Fibroblast of skin of left quadriceps (primary cell): ENCODE measurements around the gene AIF1.

Experiments used
- DNase-seq, 2 experiments: peaks; one replicate each; pipeline ENCODE4 v3.0.0-alpha.2; 2013; ENCODE audit warnings: low read depth in 2 of 2

AIF1 gene

GRCh38 chr6:31642798-31643570 lies 27.9 kb downstream of the AIF1 start:
- DNase-seq = no peak

- no peak for DNase-seq
Measured at GRCh38 chr6:31643818-31644454, 28.9 kb downstream of the AIF1 start.

DNA sequence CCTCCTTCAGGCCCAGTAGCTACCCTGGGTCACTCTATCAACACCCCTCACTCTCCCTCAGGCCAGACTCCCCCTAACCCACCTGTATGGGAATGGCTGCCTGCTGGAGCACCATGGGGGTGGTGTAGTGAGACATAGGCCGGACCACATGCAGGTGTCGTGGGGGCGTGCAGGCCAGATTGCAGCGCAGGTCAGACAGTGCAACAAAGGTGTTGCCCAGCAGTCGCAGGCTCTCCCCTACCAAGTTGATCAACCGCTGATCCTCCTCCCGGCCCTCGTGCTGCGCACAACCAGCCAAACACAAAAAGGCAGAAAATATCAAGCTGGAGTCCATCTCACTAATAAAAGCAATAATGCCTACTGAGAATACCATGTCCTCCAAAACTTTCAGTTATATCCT lies 30.3 kb downstream of the AIF1 start:
- DNase-seq = no peak

DNA sequence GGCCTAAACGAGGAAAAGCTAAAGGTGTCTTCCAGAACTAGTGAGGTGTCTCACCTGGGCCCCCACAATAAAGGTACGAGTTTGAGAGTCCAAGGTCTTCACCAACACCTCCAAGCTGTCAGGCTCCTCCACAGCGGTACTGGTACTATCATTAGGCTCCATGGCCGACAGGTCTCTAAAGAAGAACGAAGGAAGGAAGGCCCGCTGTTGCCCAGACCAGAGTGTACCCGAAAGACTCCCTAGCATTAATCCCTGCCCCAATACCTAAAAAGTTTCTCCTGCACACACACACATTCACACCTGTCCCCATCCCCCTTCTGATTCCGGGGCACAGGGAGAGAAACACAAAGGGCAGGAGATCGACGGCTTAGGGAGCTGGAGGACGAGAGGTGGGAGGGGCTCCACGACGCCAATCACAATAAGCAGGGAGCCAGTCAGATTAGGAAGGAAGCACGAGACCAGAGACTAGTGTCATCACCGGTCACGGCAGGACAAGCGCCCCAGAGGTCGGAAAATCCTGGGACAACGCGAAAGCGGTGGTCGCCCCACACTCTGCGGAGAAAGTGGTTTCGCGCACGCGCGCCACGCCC lies 36.7 kb downstream of the AIF1 start:
- DNase-seq = no peak

- DNase-seq = no peak
Measured at GRCh38 chr6:31652925-31653724, 38.1 kb downstream of the AIF1 start.

DNA sequence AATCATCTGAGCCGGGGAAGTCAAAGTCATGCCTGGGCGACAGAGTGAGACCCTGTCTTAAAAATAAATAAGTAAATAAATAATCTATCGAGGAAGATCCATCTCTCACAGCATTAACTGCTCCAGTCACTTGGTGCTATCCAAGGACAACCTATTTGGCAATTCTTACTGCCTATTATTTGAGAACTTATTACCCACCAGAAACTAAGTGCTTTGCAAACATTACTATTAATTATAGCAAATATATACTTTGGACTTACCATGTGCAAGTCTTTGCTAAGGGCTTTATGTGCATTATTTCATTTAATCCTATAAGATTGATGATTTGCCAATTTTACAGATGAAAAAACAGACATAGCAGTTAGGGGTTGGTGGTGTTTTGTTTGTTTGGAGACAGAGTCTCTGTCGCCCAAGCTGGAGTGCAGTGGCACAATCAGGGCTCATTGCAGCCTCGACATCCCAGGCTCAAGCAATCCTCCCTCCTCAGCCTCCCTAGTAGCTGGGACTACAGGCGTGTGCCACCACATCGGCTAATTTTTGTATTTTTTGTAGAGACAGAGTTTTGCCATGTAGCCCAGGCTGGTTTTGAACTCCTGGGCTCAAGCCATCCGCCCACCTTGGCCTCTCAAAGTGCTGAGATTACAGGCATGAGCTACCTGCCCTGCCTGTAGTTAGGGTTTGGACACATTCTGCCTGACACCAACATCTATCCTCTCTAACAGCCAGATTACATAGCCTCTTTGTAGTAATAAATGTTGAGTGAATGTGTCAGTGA lies 39.7 kb downstream of the AIF1 start:
- DNase-seq = no peak

- DNase-seq = no peak
Measured at GRCh38 chr6:31655349-31656237, 40.6 kb downstream of the AIF1 start, which contains the start of gene APOM. TSS of gene APOM (plus strand) at chr6:31655894. CDS start at chr6:31655967, 73 bp downstream.

DNA sequence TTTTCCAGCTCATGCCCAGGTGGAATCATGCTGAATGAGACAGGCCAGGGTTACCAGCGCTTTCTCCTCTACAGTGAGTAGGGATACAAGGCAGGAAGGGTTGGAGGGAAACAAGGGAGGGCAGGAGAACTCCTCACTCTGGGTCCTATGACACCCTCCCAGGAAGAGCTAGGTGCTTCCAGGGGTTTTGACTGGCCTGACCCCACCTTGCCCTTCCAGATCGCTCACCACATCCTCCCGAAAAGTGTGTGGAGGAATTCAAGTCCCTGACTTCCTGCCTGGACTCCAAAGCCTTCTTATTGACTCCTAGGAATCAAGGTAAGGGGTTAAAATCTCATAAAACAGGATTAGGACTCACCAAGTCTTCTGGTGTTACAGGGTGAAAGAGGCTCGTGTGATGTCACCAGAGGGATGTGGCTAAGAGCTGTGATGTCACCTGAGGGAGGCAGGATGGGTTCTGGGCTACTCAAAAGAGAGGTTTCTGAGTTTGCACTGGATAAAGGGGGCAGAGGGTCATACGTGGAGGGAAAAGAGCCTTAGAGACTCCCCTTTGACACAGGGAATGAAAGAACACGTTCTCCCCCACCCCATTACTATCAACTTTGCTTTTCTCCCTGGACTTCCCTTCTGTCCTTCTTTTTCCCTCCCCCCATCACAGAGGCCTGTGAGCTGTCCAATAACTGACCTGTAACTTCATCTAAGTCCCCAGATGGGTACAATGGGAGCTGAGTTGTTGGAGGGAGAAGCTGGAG lies 42.5 kb downstream of the AIF1 start:
- DNase-seq = no peak

DNA sequence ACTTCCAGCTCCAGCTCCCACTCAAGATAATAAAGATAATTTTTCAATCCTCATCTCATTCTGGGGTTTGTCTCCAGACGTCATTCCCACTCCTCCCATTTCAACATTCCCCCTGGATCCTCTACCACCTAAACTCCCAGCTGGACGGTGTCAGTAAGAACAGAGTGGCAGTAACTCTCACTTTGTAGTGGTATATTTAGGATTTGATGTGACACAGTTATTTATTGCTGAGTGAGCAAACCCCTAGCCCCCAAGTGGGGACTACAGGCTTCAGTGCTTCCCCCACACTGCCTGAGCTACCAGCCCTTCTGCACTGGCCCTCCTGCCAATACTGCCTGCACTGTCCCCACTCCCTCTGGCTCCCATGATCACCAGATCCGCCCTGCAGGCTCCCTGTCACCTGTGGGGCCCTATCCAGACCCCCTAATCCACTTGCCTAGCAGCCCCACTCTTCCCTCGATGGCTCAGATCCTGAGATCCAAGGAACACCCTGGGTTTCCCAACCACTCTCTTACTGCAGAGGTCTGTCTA lies 43.2 kb downstream of the AIF1 start:
- DNase-seq = no peak

DNA sequence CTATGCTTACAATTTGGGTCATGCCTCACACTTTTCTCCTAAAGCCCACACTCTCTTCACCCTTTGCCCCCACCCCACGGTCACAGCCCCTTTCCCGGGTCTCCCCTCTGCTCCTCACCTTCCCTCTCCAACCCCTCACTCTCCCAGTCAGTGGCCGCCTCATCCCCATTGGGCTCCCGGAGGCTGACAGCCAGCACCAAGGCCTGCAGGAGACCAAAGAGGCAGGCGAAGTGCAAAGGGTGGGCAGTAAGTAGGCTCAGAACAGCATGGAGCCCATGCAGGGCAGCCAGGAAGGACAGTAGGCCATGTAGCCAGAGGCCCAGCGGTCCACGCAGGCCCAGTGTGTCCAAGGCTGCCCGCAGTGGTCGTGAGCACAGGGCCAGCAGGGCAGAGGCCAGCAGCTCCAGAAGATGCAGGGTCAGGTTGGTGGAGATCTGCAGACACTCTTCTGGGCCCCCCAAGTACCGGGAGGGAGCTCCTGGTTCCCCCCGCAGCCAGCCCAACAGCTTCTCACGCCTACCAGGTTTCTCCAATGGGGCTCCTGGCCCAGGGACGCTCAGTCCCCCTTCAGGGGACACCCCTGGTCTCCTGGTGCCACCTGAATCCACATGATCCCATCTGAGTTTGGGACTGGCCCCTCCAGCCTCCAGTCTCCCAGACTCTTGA lies 44.1 kb downstream of the AIF1 start:
- DNase-seq = no peak

- no peak for DNase-seq
Measured at GRCh38 chr6:31659649-31660380, 44.8 kb downstream of the AIF1 start.

- DNase-seq = no peak
Measured at GRCh38 chr6:31660381-31661261, 45.6 kb downstream of the AIF1 start, which contains the start of gene C6orf47. TSS of gene C6orf47 (minus strand) at chr6:31660778. CDS start at chr6:31659947, 831 bp downstream.

- no peak for DNase-seq
Measured at GRCh38 chr6:31661262-31662123, 46.5 kb downstream of the AIF1 start.

GRCh38 chr6:31662124-31662723 lies 47.2 kb downstream of the AIF1 start:
- DNase-seq = no peak

DNA sequence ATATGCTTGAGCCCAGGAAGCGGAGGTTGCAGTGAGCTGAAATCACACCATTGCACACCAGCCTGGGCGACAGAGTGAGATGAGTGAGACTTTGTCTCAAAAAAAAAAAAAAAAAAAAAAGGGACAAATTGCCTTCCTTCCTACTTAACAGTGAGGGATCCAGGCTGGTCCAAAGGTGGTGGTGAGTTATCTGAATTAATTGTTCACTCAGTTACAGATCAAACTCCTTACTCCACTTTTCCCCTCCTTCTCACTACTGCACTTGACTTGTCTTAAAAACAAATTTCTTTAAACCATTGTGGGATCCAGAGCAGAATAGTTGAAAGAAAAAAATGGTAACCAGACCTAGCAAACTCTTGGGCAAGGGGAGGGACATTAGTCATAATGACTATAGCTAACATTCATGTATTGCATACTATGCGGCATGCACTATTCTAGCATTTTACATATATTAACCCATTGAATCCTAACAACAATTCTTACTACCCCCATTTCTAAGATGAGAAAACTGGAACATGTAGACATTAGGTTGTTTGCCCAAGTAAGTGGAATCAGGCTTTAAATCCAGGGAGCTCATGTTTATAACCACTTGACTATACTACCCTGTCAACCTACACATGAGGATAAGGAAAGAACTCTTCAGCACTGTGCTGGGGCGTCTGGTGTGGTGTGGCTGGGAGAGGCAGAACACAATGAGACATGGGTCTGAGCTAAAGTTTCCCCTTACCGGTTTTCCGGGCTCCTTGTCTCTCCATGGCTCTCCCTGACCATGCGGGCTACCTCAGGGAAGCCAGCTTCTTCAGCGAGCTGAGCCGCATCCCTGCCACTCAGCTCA lies 48.3 kb downstream of the AIF1 start:
- no peak for DNase-seq
